Stimulated activated CD8-positive, alpha-beta memory T cell treated with anti-CD3 and anti-CD28 coated beads, Interleukin-12 subunit alpha, Interleukin-12 subunit beta, amount 100 ng/mL, for 24 hours (primary cell): ENCODE results near the gene PLCG2.
"Not testable (repeated sequence)": the region's sequence is repeated elsewhere in the genome, so short reads cannot be mapped to it uniquely, and the experiment has no call there.

Source experiments
- DNase-seq: peaks from one replicate; pipeline ENCODE4 v3.0.0-alpha.2; 2020; ENCODE audit errors: extremely low read depth

Gene PLCG2

GRCh38 chr16:81877490-81877889 is 98.4 kb downstream of the PLCG2 start:
- not testable (repeated sequence) for DNase-seq

- DNase-seq, result no peak
These were observed 99.4 kb downstream of the PLCG2 start for GRCh38 chr16:81878529-81878928.

GRCh38 chr16:81879625-81880024 is 100.5 kb downstream of the PLCG2 start:
- no peak for DNase-seq

GRCh38 chr16:81880816-81881215 is 101.7 kb downstream of the PLCG2 start:
- no peak for DNase-seq

- no peak for DNase-seq
These were observed 102.1 kb downstream of the PLCG2 start for GRCh38 chr16:81881228-81881627.

GRCh38 chr16:81882559-81882958 is 103.5 kb downstream of the PLCG2 start:
- DNase-seq, result no peak

GRCh38 chr16:81883235-81883634 is 104.1 kb downstream of the PLCG2 start:
- DNase-seq, result no peak

GRCh38 chr16:81885976-81886586 is 107.0 kb downstream of the PLCG2 start:
- no peak for DNase-seq

GRCh38 chr16:81888520-81889394 is 109.7 kb downstream of the PLCG2 start:
- DNase-seq, result no peak

- no peak for DNase-seq
These were observed 112.8 kb downstream of the PLCG2 start for GRCh38 chr16:81891736-81892364.

GRCh38 chr16:81894592-81894991 is 115.5 kb downstream of the PLCG2 start:
- no peak for DNase-seq

GRCh38 chr16:81896902-81897301 is 117.8 kb downstream of the PLCG2 start:
- DNase-seq, result no peak

- no peak for DNase-seq
These were observed 120.5 kb downstream of the PLCG2 start for GRCh38 chr16:81899601-81900000.

GRCh38 chr16:81900014-81900413 is 120.9 kb downstream of the PLCG2 start:
- DNase-seq, result no peak

- no peak for DNase-seq
These were observed 121.4 kb downstream of the PLCG2 start for GRCh38 chr16:81900456-81900855.

- DNase-seq, result no peak
These were observed 122.4 kb downstream of the PLCG2 start for GRCh38 chr16:81901484-81901883.

GRCh38 chr16:81902025-81902424 is 122.9 kb downstream of the PLCG2 start:
- DNase-seq, result no peak

GRCh38 chr16:81904320-81904719 is 125.2 kb downstream of the PLCG2 start:
- DNase-seq, result no peak

- no peak for DNase-seq
These were observed 126.2 kb downstream of the PLCG2 start for GRCh38 chr16:81905277-81905676.

GRCh38 chr16:81907681-81908080 is 128.6 kb downstream of the PLCG2 start:
- DNase-seq, result no peak

- DNase-seq, result no peak
These were observed 129.6 kb downstream of the PLCG2 start for GRCh38 chr16:81908466-81909262.

GRCh38 chr16:81910366-81910885 is 131.3 kb downstream of the PLCG2 start:
- no peak for DNase-seq
